ENCODE results near the gene ABHD12. TPM values are rescaled to one million over a fixed set of nuclear protein-coding genes. Genes with fewer than 3 reads are reported as not detected.

Gene ABHD12
- total RNA-seq, 1 experiment from 2014 or later, result 48.3 TPM

GRCh38 chr20:25289886-25290597 is 100.6 kb downstream of the ABHD12 start:
- Histone ChIP-seq H3K27ac (ENCODE audit: low read length) (no peak overlapping the region), H3K4me2 (ENCODE audit: low read length) (no peak overlapping the region), H3K36me3 (ENCODE audit: low read depth, low read length) (peaks cover 68% of the 10 kb centered on the region), H3K4me1 (ENCODE audit: insufficient read depth, low read length) (no peaks in the 10 kb centered on the region), H3K4me3 (ENCODE audit: low read length) (no peak overlapping the region), H2AFZ (ENCODE audit: low read length) (no peak overlapping the region), H3F3A (ENCODE audit: low read length, unreplicated experiment) (no peaks in the 10 kb centered on the region), H3K9ac (ENCODE audit: low read length) (no peak overlapping the region), H3K27me3 (ENCODE audit: low read length) (no peaks in the 10 kb centered on the region), H3K79me2 (ENCODE audit: low read length) (no peaks in the 10 kb centered on the region), H3K9me3 (ENCODE audit: low read length) (no peaks in the 10 kb centered on the region), H4K20me1 (ENCODE audit: low read length) (no peaks in the 10 kb centered on the region), H3K9me2 (replicated peaks; ENCODE audit: low read length) (no peaks in the 10 kb centered on the region)
- POLR2A ChIA-PET (ENCODE audit: unreplicated experiment), result no interaction called here
- TF ChIP-seq EZH2 (IDR thresholded peaks at IDR 0.05; ENCODE audit: low read length, unreplicated experiment) (no peak), EZH2phosphoT487 (IDR thresholded peaks at IDR 0.05; ENCODE audit: borderline replicate concordance, low read length) (no peak), CTCF (conservative IDR thresholded peaks at IDR 0.05; ENCODE audit: low read depth, low read length) (no peak)
- DNase-seq, result no peak
- intact Hi-C loops (cut with micrococcal nuclease), result loop anchor here (10.0 kb wide), 1 partner anchor 295 kb away; the partner anchor contains the start of gene APMAP
- CTCF ChIA-PET, result no interaction called here
- no peak for ATAC-seq
- TSS peak; percentile 0 for BruUV-seq (replicated peaks)

GRCh38 chr20:25288291-25289181 is 102.1 kb downstream of the ABHD12 start:
- H3K4me3 ChIP-seq (ENCODE audit: low read length), result no peak overlapping the region
- ChIA-PET CTCF (no interaction called here), POLR2A (ENCODE audit: unreplicated experiment) (no interaction called here)
- H4K20me1 ChIP-seq (ENCODE audit: low read length), result no peaks in the 10 kb centered on the region
- no TSS peak for BruUV-seq (replicated peaks)
- DNase-seq (no peak), ATAC-seq (no peak)
- H3K27me3 ChIP-seq (ENCODE audit: low read length), result no peaks in the 10 kb centered on the region
- H3K9me3 ChIP-seq (ENCODE audit: low read length), result no peaks in the 10 kb centered on the region
- intact Hi-C loops (cut with micrococcal nuclease), result no loop called here
- H3K4me1 ChIP-seq (ENCODE audit: insufficient read depth, low read length), result no peaks in the 10 kb centered on the region
- H3K79me2 ChIP-seq (ENCODE audit: low read length), result no peaks in the 10 kb centered on the region
- no peak overlapping the region for H3K9ac ChIP-seq (ENCODE audit: low read length)
- H3K4me2 ChIP-seq (ENCODE audit: low read length), result no peak overlapping the region
- H2AFZ ChIP-seq (ENCODE audit: low read length), result no peak overlapping the region
- no peaks in the 10 kb centered on the region for H3K9me2 ChIP-seq (replicated peaks; ENCODE audit: low read length)
- no peak overlapping the region for H3K27ac ChIP-seq (ENCODE audit: low read length)
- no peaks in the 10 kb centered on the region for H3F3A ChIP-seq (ENCODE audit: low read length, unreplicated experiment)
- peaks cover 78% of the 10 kb centered on the region for H3K36me3 ChIP-seq (ENCODE audit: low read depth, low read length)
- TF ChIP-seq EZH2phosphoT487 (IDR thresholded peaks at IDR 0.05; ENCODE audit: borderline replicate concordance, low read length) (no peak), EZH2 (IDR thresholded peaks at IDR 0.05; ENCODE audit: low read length, unreplicated experiment) (no peak)

GRCh38 chr20:25287631-25288290 is 102.9 kb downstream of the ABHD12 start:
- Histone ChIP-seq H3K27ac (ENCODE audit: low read length) (no peak overlapping the region), H2AFZ (ENCODE audit: low read length) (no peak overlapping the region), H3K4me2 (ENCODE audit: low read length) (no peak overlapping the region), H3K36me3 (ENCODE audit: low read depth, low read length) (peaks cover 79% of the 10 kb centered on the region), H3F3A (ENCODE audit: low read length, unreplicated experiment) (no peaks in the 10 kb centered on the region), H3K79me2 (ENCODE audit: low read length) (no peaks in the 10 kb centered on the region), H4K20me1 (ENCODE audit: low read length) (no peaks in the 10 kb centered on the region), H3K9ac (ENCODE audit: low read length) (no peak overlapping the region), H3K9me2 (replicated peaks; ENCODE audit: low read length) (no peaks in the 10 kb centered on the region), H3K4me1 (ENCODE audit: insufficient read depth, low read length) (no peaks in the 10 kb centered on the region), H3K9me3 (ENCODE audit: low read length) (no peaks in the 10 kb centered on the region), H3K27me3 (ENCODE audit: low read length) (no peaks in the 10 kb centered on the region), H3K4me3 (ENCODE audit: low read length) (no peak overlapping the region)
- intact Hi-C loops (cut with micrococcal nuclease), result no loop called here
- BruUV-seq (replicated peaks), result no TSS peak
- DNase-seq, result no peak
- ChIA-PET POLR2A (ENCODE audit: unreplicated experiment) (no interaction called here), CTCF (no interaction called here)
- ATAC-seq, result no peak
- TF ChIP-seq EZH2phosphoT487 (IDR thresholded peaks at IDR 0.05; ENCODE audit: borderline replicate concordance, low read length) (no peak), CTCF (conservative IDR thresholded peaks at IDR 0.05; ENCODE audit: low read depth, low read length) (no peak), EZH2 (IDR thresholded peaks at IDR 0.05; ENCODE audit: low read length, unreplicated experiment) (no peak)

Measured in PC-3 (cell line).